GM23338 (cell line): ENCODE measurements around the gene DGAT2. TPM values are rescaled to one million over a fixed set of nuclear protein-coding genes. Genes with fewer than 3 reads are reported as not detected.

Source experiments
- CREB1 ChIP-seq: fragments of 250-450 bp; sonication (Bioruptor Pico); IDR thresholded peaks from 2 replicates; pipeline ENCODE4 v1.5.0; 2020; ENCODE audit warnings: low read depth, mild to moderate bottlenecking, moderate library complexity
- CTCF ChIP-seq, 2 experiments: fragments of 200-600 bp in 1 of 2; sonication (generic) in 1 of 2; conservative IDR thresholded peaks; 2 replicates each; pipeline versions ENCODE4 v1.5.1 to v1.6.1; 2016 to 2017; ENCODE audit warnings: antibody characterized with exemption in 2 of 2, low read depth in 2 of 2, mild to moderate bottlenecking in 2 of 2, moderate library complexity in 1 of 2
- POLR2AphosphoS5 ChIP-seq: IDR thresholded peaks from 2 replicates; pipeline ENCODE4 v1.6.1; 2016; ENCODE audit warnings: antibody characterized with exemption, low read depth
- STAT1 ChIP-seq: IDR thresholded peaks from one replicate; pipeline ENCODE4 v1.6.1; 2016; ENCODE audit warnings: antibody characterized with exemption; ENCODE audit not compliant: unreplicated experiment
- ZNF462 ChIP-seq: fragments of 250-450 bp; sonication (Bioruptor Pico); IDR thresholded peaks from 2 replicates; pipeline ENCODE4 v1.5.0; 2020; ENCODE audit warnings: mild to moderate bottlenecking, moderate library complexity
- polyA plus RNA-seq: library from polyadenylated mRNA; unstranded; fragments of >200 nt; fragmentation: Nextera tagmentation; extraction: Ambion mirVana; gene quantifications from 2 replicates; pipeline ENCODE4 v1.2.1, GENCODE V29; 2016
- total RNA-seq: library from RNA; depleted of rRNA; stranded (reverse); fragments of >200 nt; shearing (Covaris generic); gene quantifications from 2 replicates; pipeline ENCODE4 v1.2.3, GENCODE V29; 2014
- TF ChIP-seq, protein P1 (sequence below): IDR thresholded peaks from 2 replicates; pipeline ENCODE4 v1.6.1; 2016; ENCODE audit warnings: antibody characterized with exemption

The DGAT2 gene
- total and polyA plus RNA-seq, 2 experiments from 2014 or later, result 1.9 to 2.6 TPM

GRCh38 chr11:75795276-75796090 is 26.9 kb downstream of the DGAT2 start (continued):
- TF ChIP-seq ZNF462 (no peak), CTCF (conservative IDR thresholded peaks at IDR 0.05; ENCODE audit: low read depth in 2 of 2) (no peak), CREB1 (CRISPR knock-in tag) (no peak), POLR2AphosphoS5 (no peak), STAT1 (no peak)
- TF ChIP-seq, protein P1, sequence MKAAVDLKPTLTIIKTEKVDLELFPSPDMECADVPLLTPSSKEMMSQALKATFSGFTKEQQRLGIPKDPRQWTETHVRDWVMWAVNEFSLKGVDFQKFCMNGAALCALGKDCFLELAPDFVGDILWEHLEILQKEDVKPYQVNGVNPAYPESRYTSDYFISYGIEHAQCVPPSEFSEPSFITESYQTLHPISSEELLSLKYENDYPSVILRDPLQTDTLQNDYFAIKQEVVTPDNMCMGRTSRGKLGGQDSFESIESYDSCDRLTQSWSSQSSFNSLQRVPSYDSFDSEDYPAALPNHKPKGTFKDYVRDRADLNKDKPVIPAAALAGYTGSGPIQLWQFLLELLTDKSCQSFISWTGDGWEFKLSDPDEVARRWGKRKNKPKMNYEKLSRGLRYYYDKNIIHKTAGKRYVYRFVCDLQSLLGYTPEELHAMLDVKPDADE, result no peak
